ENCODE data around the gene ULK1.
A peak's percentile ranks its signal among the peaks of the same experiment; 100 is the strongest.

The ULK1 gene

DNA sequence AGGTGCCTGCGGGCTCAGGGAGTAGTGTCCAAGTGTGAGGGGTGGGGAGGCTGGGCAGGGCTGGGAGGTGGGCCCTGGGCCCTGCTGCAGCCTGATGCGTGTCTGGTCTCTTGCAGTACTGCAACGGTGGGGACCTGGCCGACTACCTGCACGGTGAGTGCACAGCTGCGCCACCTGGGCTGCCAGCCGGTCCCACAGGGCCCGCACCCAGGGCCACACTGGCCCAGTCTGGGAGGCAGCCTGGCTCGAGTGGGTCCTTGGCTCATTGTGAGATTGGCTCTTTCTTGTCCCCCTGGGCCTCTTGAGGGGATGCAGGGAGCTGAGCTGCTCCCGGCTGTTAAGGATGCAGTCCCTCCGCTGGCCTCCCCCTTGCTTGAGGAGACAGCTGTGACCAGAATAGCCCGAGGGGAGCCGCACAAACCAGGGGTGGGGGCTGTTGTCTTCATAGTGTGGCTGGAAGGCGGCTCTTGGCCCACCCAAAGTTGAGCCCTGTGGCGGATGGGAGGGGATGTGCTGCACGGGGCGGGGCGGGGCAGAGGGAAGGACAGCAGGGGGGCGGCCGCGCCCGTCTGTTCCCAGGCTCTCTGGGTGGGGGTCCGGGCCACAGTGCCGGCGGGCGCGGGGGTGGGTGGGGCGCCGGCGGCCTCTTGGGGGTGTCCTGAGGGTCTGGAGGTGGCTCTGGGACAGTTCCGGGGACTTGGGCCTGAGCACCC lies 13.1 kb downstream of the ULK1 start:
- no peak for DNase-seq (ENCODE audit: low read depth in 3 of 3)

DNA sequence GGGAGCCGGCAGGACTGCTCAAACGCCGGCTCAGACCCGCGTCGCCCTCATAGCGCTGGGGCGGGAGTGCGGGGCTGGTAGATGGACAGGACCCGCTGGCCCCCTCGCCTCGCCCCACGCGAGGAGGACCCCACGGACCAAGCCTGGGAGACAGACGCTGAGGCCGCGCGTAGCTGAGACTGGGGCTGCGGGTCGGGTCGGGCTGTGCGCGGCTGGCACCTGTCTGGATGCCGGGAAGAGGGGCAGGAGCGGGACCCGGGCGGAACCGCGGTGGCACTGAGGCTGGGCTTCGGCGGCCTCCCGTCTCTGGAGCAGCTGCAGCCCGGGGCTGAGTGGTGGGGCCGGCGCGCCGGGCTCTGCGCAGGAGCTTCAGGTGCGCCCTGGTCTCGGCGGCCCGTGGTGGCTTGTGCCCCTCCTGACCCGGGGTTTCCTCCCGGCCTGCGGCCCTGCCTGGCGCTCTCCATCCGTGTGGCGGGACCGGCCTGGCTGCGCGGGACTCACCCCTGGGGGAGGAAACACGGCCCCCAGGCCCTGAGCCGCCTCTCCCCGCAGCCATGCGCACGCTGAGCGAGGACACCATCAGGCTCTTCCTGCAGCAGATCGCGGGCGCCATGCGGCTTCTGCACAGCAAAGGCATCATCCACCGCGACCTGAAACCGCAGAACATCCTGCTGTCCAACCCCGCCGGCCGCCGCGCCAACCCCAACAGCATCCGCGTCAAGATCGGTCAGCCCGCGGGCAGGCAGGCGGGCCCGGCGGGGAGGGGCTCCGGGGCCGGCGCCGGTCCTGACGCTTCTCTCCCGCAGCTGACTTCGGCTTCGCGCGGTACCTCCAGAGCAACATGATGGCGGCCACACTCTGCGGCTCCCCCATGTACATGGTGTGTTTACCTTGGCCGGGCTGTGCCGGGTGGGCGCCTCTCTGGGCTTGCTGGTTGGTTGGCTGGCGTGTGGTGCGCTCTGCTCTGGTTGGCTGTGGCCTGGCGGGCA lies 14.0 kb downstream of the ULK1 start:
- DNase-seq (ENCODE audit: low read depth in 3 of 3), result no peak

DNA sequence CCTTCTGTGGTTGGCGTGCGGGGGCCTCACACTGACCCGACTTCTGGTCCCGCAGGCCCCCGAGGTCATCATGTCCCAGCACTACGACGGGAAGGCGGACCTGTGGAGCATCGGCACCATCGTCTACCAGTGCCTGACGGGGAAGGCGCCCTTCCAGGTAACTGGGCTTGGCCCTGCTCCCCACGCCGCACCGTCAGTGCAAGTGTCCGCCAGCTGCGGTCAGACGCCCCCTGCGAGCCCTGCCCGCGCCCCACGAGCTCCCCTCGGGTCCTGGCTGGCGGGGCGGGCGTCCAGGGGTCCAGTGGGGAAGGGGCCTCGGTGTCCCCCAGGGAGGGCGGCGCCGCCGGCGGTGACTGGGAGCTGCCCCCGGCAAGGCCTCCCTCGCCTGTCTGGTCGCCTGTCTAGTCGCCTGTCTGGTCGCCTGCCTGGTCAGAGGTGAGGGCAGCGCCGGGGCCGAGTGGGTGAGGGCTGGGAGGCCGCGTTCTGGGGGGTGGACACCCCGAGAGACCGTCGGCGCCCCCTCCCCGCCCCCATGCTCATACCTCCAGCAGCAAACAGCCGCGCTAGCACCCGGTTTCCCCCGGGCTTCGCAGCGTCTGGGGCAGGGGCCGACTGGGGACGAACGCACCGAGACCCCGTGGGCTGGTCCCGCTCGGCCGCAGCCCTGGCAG lies 14.8 kb downstream of the ULK1 start:
- DNase-seq (ENCODE audit: low read depth in 3 of 3), result no peak

DNA sequence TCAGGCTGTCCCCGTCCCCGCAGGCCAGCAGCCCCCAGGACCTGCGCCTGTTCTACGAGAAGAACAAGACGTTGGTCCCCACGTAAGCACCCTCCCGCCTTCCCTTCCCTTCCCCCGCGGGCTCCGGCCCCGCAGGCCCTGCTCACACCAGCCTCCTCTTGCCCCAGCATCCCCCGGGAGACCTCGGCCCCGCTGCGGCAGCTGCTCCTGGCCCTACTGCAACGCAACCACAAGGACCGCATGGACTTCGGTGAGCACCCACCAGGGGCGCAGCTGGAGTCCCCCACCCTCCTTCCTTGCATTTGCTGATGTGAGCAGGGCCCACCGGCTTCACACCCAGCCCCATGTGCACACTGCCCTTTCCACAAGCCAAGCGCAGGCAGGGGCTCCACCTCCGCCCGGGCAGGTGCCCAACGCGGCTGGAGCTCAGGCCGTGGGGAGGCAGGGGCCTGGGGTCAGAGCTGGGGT lies 15.4 kb downstream of the ULK1 start:
- no peak for DNase-seq (ENCODE audit: low read depth in 3 of 3)

DNA sequence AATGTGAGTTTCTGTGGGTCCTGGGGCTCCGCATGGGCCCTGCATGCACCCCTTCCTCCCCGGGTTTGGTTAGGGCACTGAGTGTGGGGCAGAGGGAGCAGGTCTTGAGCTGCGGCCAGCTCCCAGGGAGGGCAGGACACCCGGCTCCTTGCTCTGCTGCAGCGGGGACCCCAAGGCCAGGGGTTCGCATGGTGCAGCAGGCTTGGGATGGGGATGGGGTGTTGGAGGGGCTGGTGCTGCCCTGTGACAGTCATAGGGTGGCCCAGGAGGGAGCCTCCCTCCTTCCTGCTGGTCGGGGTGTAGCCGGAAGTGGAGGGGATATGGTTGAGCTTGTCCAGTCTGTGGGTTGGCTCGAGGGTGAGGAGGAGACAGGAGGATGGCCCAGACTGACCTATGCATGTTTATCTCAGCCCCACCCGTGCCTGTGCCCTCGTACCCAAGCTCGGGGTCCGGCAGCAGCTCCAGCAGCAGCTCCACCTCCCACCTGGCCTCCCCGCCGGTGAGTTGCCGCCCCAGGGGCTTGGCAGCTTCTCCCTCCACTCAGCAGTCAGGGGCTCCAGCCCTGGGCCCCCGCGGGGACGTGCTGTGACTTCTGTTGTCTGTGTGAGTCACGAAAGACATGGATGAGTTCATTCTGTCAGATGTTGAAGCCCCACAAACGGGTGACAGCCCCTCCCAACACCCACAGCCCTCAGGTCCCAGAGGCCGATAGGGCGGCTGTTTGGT lies 16.0 kb downstream of the ULK1 start:
- DNase-seq (ENCODE audit: low read depth in 3 of 3), result no peak

DNA sequence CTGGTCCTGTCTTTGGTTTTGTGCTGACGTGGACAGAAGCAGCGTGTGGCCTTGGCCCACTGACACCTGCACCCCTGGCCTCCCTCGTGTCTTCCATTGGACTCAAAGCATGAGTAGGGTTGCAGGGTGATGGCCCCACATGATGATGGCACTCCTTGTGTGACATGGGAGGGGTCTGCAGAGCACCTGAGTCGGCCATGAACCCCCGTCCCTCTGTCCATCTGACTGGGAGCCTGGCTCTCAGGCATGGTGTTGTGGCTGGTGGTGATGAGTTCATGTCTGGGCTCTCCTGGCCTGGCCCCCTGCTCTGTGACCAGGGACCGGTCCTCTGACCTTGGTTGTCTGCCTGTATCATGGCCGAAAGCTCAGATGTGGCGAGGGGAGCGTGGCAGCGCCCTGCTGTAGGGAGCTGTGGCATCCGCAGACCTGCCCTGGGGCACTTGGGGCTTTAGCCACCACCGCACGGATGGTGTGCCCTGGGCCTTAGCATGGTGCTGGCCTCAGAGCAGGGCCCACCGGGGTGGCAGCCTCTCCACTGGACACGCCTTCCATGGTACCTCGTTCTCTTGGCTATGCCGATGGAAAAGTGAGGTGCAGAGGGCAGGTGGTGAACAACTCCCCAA lies 16.7 kb downstream of the ULK1 start:
- DNase-seq (ENCODE audit: low read depth in 3 of 3), result no peak

DNA sequence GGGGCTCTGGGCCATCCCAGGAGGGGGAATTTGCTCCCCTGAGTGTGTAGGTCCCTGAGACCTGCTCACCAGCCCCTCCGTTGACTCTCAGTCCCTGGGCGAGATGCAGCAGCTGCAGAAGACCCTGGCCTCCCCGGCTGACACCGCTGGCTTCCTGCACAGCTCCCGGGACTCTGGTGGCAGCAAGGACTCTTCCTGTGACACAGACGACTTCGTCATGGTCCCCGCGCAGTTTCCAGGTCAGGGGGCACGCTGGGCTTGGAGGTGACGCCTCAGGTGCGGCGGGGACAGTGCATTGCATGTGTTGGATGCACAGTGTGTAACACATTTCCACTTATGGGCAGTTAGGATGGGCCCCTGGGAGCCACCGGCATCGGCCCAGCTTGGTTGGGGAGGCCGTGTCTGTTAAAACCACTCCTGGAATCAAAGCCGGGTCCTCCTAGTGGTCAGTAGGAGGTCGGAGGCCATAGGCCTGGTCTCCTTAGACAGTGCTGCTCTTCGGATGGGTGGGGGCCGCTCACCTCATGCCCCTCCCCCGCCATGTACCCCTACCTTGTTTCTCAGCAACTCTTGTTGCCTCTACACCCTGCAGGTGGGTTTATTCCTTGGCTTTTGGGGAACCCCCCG lies 17.5 kb downstream of the ULK1 start:
- DNase-seq (ENCODE audit: low read depth in 3 of 3), result no peak

DNA sequence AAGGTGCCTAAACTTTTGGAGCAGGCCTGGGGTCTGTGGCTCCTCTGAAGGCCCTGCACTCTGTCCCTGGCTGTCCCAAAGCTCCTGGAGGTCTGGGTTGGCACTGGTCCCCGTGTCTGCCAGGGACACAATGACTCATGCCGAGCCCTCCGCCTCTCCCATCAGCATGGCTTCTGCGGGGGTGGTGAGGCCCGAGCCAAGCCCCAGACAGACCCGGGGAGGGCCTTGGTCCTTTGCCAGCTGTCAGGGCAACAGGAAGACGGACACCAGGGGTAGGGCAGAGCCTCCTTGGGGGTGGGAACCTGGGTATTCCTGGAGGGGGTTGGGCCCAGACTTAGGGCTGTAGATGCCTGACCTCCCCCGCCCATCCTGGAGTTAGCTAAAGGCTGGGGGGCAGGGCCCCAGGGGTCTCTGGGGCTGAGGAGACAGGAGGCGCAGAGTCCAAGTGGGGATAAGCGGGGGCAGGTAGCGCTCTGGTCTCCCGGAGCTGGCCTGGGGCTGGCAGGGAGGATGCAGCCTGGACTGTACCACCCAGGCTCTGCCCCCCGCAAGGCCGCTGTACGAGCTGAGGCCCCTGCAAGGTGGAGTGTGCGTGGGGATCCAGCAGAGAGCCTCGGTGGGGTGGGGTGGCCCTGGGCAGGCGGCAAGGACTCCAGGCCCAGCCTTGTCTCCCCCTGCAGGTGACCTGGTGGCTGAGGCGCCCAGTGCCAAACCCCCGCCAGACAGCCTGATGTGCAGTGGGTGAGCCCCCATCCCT lies 18.3 kb downstream of the ULK1 start:
- no peak for DNase-seq (ENCODE audit: low read depth in 3 of 3)

DNA sequence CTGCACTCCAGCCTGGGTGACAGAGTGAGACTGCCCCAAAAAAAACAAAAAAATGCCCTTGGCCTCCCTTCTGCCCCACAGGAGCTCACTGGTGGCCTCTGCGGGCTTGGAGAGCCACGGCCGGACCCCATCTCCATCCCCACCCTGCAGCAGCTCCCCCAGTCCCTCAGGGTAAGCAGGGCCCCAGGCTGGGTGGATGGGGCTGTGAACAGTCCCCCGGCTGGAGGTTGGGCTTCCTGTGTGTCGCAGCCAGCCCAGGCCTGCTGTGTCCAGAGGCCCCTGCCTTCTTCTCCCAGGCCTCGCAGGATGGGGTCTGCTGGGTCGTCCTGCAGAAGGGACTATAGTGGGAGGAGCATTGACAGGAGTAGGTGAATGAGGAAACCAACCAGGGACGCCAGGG lies 19.2 kb downstream of the ULK1 start:
- no peak for DNase-seq (ENCODE audit: low read depth in 3 of 3)

DNA sequence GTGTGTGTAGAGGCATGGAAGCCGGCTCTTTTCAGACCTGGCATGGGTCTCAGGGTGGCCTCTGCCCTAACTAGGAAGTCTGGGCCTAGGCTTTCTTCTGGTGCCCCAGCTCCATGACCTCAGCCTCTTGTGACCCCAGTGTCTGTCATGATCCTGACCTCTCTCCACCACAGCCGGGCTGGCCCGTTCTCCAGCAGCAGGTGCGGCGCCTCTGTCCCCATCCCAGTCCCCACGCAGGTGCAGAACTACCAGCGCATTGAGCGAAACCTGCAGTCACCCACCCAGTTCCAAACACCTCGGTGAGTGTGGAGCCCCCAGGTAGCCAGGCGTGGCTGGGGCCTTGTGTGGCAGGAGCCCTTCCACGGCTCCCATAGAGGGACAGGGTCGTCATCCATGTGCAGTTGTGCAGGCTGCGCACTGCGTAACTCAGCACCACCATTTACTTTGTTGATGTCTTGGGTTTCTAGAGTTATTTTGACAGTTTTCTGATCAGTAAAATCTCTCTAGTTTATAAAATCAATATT lies 19.8 kb downstream of the ULK1 start:
- DNase-seq (ENCODE audit: low read depth in 3 of 3), result no peak

DNA sequence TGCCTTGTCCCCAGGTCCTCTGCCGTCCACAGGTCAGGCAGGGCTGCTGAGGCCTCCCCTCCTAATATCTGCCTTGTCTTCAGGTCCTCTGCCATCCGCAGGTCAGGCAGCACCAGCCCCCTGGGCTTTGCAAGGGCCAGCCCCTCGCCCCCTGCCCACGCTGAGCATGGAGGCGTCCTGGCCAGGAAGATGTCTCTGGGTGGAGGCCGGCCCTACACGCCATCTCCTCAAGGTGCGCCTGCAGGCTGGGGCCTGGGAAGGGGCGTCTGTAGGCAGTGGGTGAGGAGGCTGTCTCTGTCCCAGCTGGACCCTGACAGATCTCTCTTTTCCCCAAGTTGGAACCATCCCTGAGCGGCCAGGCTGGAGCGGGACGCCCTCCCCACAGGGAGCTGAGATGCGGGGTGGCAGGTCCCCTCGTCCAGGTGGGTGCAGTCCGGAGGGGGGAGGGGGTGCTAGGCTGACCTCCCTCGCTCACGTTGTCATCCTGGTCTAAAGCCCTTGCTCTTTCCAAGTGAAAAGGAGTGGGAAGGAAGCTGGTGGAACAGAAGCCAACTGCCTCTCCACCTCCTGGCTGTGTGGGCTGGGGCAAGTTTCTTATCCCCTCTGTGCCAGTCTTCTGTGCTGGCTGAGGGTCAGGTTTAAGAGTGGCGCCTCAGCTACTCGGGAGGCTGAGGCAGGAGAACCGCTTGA lies 20.7 kb downstream of the ULK1 start:
- no peak for DNase-seq (ENCODE audit: low read depth in 3 of 3)

DNA sequence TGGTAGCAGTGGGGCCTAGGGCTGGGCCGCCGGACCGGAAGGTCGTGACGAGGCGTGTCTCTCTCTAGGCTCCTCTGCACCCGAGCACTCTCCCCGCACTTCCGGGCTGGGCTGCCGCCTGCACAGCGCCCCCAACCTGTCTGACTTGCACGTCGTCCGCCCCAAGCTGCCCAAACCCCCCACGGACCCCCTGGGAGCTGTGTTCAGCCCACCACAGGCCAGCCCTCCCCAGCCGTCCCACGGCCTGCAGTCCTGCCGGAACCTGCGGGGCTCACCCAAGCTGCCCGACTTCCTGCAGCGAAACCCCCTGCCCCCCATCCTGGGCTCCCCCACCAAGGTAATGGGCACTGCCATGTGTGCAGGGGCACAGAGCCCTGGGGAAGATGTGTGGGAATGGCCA lies 21.4 kb downstream of the ULK1 start:
- no peak for DNase-seq (ENCODE audit: low read depth in 3 of 3)

DNA sequence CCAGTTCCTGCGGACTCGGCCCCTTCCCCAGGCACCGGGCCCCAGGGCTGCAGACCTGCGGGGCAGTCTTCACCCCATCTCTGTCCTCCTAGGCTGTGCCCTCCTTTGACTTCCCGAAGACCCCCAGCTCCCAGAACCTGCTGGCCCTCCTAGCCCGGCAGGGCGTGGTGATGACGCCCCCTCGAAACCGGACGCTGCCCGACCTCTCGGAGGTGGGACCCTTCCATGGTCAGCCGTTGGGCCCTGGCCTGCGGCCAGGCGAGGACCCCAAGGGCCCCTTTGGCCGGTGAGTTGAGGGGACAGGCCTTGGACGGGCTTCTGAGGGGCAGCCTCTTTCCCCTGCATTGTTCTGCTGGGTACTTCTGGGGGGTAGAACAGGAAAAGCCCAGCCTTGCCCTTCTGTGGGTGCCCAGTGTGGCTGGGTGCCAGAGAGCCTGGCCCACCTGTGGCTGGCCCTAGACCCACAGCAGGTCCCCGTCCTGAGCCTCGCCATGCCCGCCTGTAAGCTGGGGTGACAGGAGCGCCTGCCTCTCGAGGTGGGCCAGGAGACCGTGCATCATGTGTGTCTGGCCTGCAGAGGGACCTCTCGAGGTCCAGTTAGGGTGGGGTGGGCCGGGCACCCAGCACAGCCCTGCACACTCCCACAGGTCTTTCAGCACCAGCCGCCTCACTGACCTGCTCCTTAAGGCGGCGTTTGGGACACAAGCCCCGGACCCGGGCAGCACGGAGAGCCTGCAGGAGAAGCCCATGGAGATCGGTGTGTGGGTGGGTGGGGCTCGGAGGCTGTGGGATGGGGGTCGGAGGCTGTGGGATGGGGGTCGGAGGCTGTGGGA lies 22.1 kb downstream of the ULK1 start:
- no peak for DNase-seq (ENCODE audit: low read depth in 3 of 3)

DNA sequence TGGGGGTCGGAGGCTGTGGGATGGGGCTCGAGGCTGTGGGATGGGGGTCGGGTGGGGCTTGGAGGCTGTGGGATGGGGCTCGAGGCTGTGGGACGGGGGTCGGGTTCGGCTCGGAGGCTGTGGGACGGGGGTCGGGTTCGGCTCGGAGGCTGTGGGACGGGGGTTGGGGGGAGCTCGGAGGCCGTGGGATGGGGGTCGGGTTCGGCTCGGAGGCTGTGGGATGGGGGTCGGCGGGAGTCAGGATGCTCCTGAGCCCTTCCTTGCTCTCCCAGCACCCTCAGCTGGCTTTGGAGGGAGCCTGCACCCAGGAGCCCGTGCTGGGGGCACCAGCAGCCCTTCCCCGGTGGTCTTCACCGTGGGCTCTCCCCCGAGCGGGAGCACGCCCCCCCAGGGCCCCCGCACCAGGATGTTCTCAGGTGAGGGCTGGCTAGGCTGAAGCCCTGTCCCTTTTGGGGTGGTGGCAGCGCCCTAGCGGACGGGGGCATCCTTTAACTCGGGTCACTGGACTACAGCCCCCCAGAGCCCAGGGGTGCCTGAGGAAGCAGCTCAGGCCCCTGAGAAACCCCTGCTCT lies 22.8 kb downstream of the ULK1 start:
- DNase-seq (ENCODE audit: low read depth in 3 of 3), result peak in 1 of 3 experiments; percentile 20

DNA sequence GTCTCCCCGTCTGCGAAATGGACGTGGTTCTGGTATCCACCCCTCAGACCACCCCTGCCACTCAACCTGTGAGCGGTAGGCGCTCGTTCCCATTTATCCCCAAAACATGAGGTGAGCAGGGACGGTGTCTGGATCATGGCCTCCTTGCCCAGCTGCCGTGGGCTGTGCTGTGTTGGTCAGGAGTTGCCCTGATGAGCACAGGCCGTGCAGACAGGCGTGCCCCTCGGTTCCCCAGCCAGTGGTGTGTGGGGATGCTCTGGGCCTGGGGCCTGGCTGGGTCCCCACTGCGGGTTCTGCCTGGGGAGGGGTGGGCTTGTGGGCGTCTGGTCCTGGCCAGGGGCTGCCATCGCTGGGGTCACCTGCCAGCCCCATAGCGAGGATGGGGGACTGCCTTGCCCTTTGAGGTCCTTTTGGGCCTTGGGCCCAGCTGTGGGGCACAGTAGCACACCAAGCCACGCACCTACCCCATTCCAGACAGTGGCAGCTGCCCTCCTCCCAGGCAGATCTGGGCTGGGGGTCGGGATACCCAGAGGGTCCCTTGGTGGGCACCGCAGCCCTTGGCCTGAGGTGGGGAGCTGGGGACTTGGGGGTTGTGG lies 23.4 kb downstream of the ULK1 start:
- DNase-seq (ENCODE audit: low read depth in 3 of 3), result no peak

DNA sequence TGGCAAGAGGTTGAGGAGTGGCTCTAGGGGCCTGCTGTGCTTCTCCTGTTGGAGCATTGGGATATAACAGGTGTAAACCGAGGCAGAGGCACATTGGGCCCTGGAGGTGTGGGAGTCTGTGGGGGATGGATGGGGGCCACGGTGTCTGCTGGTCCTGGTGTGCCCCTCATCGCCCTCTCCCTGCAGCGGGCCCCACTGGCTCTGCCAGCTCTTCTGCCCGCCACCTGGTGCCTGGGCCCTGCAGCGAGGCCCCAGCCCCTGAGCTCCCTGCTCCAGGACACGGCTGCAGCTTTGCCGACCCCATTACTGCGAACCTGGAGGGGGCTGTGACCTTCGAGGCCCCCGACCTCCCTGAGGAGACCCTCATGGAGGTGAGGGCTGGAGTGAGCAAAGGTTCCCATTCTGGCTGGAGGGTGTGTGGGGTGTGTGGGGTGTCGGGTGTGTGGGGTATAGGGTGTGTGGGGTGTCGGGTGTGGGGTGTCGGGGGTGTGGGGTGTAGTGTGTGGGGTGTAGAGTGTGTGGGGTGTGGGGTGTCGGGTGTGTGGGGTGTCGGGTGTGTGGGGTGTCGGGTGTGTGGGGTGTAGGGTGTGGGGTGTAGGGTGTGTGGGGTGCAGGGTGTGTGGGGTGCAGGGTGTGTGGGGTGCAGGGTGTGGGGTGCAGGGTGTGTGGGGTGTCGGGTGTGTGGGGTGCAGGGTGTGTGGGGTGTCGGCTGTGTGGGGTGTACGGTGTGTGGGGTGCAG lies 24.1 kb downstream of the ULK1 start:
- DNase-seq (ENCODE audit: low read depth in 3 of 3), result no peak

DNA sequence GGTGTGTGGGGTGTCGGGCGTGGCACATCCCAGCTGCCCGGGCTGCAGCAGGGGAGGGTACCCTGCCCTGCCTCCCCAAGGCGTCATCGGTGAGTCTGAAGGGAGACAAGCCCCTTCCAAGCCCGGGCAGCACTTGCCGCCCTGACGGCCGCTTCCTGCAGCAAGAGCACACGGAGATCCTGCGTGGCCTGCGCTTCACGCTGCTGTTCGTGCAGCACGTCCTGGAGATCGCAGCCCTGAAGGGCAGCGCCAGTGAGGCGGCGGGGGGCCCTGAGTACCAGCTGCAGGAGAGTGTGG lies 24.6 kb downstream of the ULK1 start:
- no peak for DNase-seq (ENCODE audit: low read depth in 3 of 3)

All from stimulated activated CD4-positive, alpha-beta T cell treated with anti-CD3 and anti-CD28 coated beads, TNF-alpha, amount 100 ng/mL, for 4 hours (primary cell).